Colonic mucosa (tissue), 4 donors: ENCODE data around the gene SNX19. TPM values are rescaled to one million over a fixed set of nuclear protein-coding genes. Genes with fewer than 3 reads are reported as not detected.

Experiments used
- DNase-seq: peaks from one replicate; pipeline ENCODE4 v3.0.0-alpha.2; 2020
- H3K27ac ChIP-seq: fragments of 200-600 bp; one replicate; pipeline ENCODE4 v1.8.0; 2021
- H3K27me3 ChIP-seq: fragments of 200-600 bp; one replicate; pipeline ENCODE4 v1.8.0; 2021
- H3K36me3 ChIP-seq: fragments of 200-600 bp; one replicate; pipeline ENCODE4 v1.8.0; 2021
- H3K4me1 ChIP-seq: fragments of 200-600 bp; one replicate; pipeline ENCODE4 v1.8.0; 2021; ENCODE audit warnings: mild to moderate bottlenecking
- H3K4me3 ChIP-seq: fragments of 200-600 bp; one replicate; pipeline ENCODE4 v1.8.0; 2021
- H3K9ac ChIP-seq, 2 donors: one replicate each; pipeline ENCODE4 v1.7.0; 2013; ENCODE audit warnings: control low read depth in 2 of 2, low read depth in 2 of 2, low read length in 2 of 2
- H3K9me3 ChIP-seq: fragments of 200-600 bp; one replicate; pipeline ENCODE4 v1.8.0; 2021
- intact Hi-C: fragments of 100-400 bp; cut with DNase I; formaldehyde crosslinking; loops from one replicate; pipeline ENCODE4 v1.14.1; 2022
- total RNA-seq, 2 donors: library from RNA; stranded (reverse); fragmentation: NEBNext Ultra II Directional in 1 of 2; extraction: Animal tissue kit (Norgen Biotek cat#: 25700) in 1 of 2; gene quantifications; one replicate each; pipeline ENCODE4 v1.2.1, GENCODE V29; 2021
- TF ChIP-seq, protein P1 (sequence below): fragments of 200-600 bp; IDR thresholded peaks from one replicate; pipeline ENCODE4 v1.8.0; 2022; ENCODE audit warnings: antibody characterized with exemption, mild to moderate bottlenecking
- donor health status: healthy.
- donor health status: DM: no; HTN: no; CAD: no.
- donor health status: DM: no; HTN: no; CAD: no.

The SNX19 gene
- total RNA-seq, 2 donors from 2014 or later = 43.4 to 57.4 TPM

DNA sequence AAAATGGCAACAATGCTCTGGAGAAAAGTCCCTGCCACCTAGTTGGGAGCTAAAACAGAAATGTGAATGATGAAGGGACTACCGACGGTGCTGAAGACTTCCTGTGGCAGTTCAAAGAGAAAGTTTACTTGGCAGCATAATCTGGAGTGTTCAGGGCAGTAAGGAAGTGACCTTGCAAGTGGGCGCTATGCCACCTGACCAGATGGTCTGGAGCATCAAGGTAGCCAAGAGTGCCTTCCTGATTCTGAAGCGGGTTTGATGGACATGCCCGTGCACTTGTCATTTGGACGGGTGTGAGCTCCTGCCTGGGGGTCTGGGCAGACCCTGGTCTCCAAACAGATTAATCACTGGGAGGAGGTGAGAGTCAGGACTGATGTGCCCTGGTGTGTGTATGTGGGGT lies 1.8 kb upstream of the SNX19 start:
- DNase-seq = no peak
- intact Hi-C loops = loop anchor here (10.0 kb wide), 1 partner anchor 703 kb away; no protein-coding TSS in a partner anchor
- Histone ChIP-seq H3K27ac (no peak overlapping the region), H3K9ac (no peak overlapping the region), H3K4me1 (peaks cover 6% of the 10 kb centered on the region), H3K4me3 (no peak overlapping the region), H3K9me3 (no peaks in the 10 kb centered on the region), H3K27me3 (no peaks in the 10 kb centered on the region), H3K36me3 (peaks cover 5% of the 10 kb centered on the region)
- TF ChIP-seq, protein P1, sequence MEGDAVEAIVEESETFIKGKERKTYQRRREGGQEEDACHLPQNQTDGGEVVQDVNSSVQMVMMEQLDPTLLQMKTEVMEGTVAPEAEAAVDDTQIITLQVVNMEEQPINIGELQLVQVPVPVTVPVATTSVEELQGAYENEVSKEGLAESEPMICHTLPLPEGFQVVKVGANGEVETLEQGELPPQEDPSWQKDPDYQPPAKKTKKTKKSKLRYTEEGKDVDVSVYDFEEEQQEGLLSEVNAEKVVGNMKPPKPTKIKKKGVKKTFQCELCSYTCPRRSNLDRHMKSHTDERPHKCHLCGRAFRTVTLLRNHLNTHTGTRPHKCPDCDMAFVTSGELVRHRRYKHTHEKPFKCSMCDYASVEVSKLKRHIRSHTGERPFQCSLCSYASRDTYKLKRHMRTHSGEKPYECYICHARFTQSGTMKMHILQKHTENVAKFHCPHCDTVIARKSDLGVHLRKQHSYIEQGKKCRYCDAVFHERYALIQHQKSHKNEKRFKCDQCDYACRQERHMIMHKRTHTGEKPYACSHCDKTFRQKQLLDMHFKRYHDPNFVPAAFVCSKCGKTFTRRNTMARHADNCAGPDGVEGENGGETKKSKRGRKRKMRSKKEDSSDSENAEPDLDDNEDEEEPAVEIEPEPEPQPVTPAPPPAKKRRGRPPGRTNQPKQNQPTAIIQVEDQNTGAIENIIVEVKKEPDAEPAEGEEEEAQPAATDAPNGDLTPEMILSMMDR = no peak

GRCh38 chr11:130916910-130917309 lies 631 bp upstream of the SNX19 start:
- Histone ChIP-seq H3K27me3 (no peaks in the 10 kb centered on the region), H3K9me3 (no peaks in the 10 kb centered on the region), H3K9ac (peak overlapping the region in 1 of 2 donors; percentile 86), H3K4me1 (peaks cover 6% of the 10 kb centered on the region), H3K4me3 (peak overlapping the region; percentile 99), H3K36me3 (peaks cover 5% of the 10 kb centered on the region), H3K27ac (peak overlapping the region; percentile 77)
- DNase-seq = no peak
- TF ChIP-seq, protein P1 = no peak
- intact Hi-C loops = loop anchor here (10.0 kb wide), 1 partner anchor 702 kb away; no protein-coding TSS in a partner anchor

- TF ChIP-seq, protein P1 = no peak
- H3K9ac ChIP-seq = peak overlapping the region; percentile 86 to 88
- DNase-seq = no peak
Measured at GRCh38 chr11:130915603-130916237, 559 bp downstream of the SNX19 start.

DNA sequence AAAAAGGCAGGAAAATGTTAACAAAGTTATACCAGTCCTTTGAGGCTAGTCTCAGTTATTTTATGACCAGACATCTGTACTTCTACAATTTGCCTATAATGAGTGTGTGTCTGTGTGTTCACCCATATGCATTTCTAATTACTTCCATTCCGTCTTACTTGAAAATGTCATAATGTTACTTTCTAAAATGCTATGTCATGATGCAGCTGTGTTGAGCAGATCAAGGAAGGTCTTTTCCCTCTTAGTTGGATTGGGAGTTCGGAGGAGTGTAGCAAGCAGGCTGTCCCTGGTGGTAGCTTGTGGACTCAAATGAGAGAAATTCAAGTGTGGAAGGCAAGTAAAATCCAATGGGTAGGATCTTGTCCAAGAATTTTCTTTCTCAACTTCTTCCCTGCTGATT lies 3.0 kb downstream of the SNX19 start:
- Histone ChIP-seq H3K9me3 (no peaks in the 10 kb centered on the region), H3K4me3 (no peak overlapping the region), H3K36me3 (peaks cover 9% of the 10 kb centered on the region), H3K9ac (no peak overlapping the region), H3K27ac (no peak overlapping the region), H3K27me3 (no peaks in the 10 kb centered on the region), H3K4me1 (peaks cover 6% of the 10 kb centered on the region)
- intact Hi-C loops = loop anchor here (10.0 kb wide), 1 partner anchor 698 kb away; no protein-coding TSS in a partner anchor
- no peak for DNase-seq
- TF ChIP-seq, protein P1 = no peak

More at GRCh38 chr11:130915603-130916237, 559 bp downstream of the SNX19 start:
- Histone ChIP-seq H3K4me3 (peak overlapping the region; percentile 99), H3K27ac (peak overlapping the region; percentile 77), H3K9me3 (no peaks in the 10 kb centered on the region), H3K36me3 (peaks cover 5% of the 10 kb centered on the region), H3K4me1 (peaks cover 6% of the 10 kb centered on the region), H3K27me3 (no peaks in the 10 kb centered on the region)
- intact Hi-C loops = loop anchor here (10.0 kb wide), 1 partner anchor 701 kb away; no protein-coding TSS in a partner anchor

GRCh38 chr11:130912552-130912951 lies 3.7 kb downstream of the SNX19 start:
- H3K4me1 ChIP-seq = peaks cover 6% of the 10 kb centered on the region

More at GRCh38 chr11:130912552-130912951, 3.7 kb downstream of the SNX19 start:
- H3K36me3 ChIP-seq = peaks cover 9% of the 10 kb centered on the region
- TF ChIP-seq, protein P1 = no peak
- intact Hi-C loops = loop anchor here (10.0 kb wide), 1 partner anchor 698 kb away; no protein-coding TSS in a partner anchor
- H3K4me3 ChIP-seq = no peak overlapping the region
- DNase-seq = no peak
- no peaks in the 10 kb centered on the region for H3K27me3 ChIP-seq
- H3K9me3 ChIP-seq = no peaks in the 10 kb centered on the region
- H3K27ac ChIP-seq = no peak overlapping the region
- H3K9ac ChIP-seq = no peak overlapping the region
